K562 (cell line): ENCODE results near the gene FUT2. TPM values are rescaled to one million over a fixed set of nuclear protein-coding genes. Genes with fewer than 3 reads are reported as not detected.

Experiments used
- ATAC-seq: fragments of 200-7000 bp; cut with Tn5 transposase; 3 replicates; pipeline ENCODE4 v1.9.1; 2020; ENCODE audit warnings: moderate library complexity
- BruUV-seq: library from RNA; stranded (reverse); fragments of 400-500 nt; replicated peaks from 2 replicates; lab custom pipeline; 2021; lab: Mats Ljungman, UMichigan
- CTCF ChIA-PET: fragments of 300-600 bp; formaldehyde crosslinking; extraction: SDS; loops from one replicate; lab custom pipeline; 2021; ENCODE audit warnings: low intra/inter-chr PET ratio; lab: Yijun Ruan, JAX
- POLR2A ChIA-PET: fragments of 300-600, 350-650 bp; sonication (Branson Sonifier 250); formaldehyde crosslinking; extraction: SDS; loops from one replicate; lab custom pipeline; 2021; ENCODE audit warnings: antibody characterized with exemption, inconsistent platforms; lab: Yijun Ruan, JAX
- DNase-seq, 4 experiments: peaks; one replicate each; pipeline versions ENCODE4 v3.0.0 to v3.0.0-alpha.2; 2011 to 2018; ENCODE audit warnings: low spot score in 3 of 4, mixed read lengths in 3 of 4; ENCODE audit errors: extremely low read depth in 1 of 4
- FAIRE-seq: peaks from 2 replicates; lab custom pipeline; 2011; peaks lifted over from hg19 to GRCh38; lab: Jason Lieb, UNC
- H2AFZ ChIP-seq: 2 replicates; pipeline ENCODE4 v1.6.0; 2011; ENCODE audit warnings: low read depth, low read length, control low read depth, inconsistent platforms
- H3K27ac ChIP-seq: fragments of 200-600 bp; 3 replicates; pipeline ENCODE4 v1.8.0; 2011; ENCODE audit warnings: low read depth, mild to moderate bottlenecking, control low read depth, inconsistent platforms, low read length, moderate library complexity, mixed read lengths; ENCODE audit errors: extremely low read depth
- H3K27me3 ChIP-seq, 2 experiments: fragments of 300-600 bp in 1 of 2; 2 replicates in 1 of 2; 3 replicates in 1 of 2; pipeline versions ENCODE4 v1.6.0 to v1.8.0; 2011; ENCODE audit warnings: inconsistent platforms in 2 of 2, low read length in 2 of 2, mild to moderate bottlenecking in 1 of 2, mixed read lengths in 1 of 2, moderate library complexity in 1 of 2; ENCODE audit not compliant: control insufficient read depth in 2 of 2, insufficient read depth in 2 of 2
- H3K36me3 ChIP-seq: fragments of 300-600 bp; 3 replicates; pipeline ENCODE4 v1.8.0; 2011; ENCODE audit warnings: mild to moderate bottlenecking, low read length, inconsistent platforms; ENCODE audit not compliant: control insufficient read depth, insufficient read depth
- H3K4me1 ChIP-seq, 2 experiments: fragments of 200-600 bp in 1 of 2; replicated peaks in 1 of 2; 2 replicates in 1 of 2; 3 replicates in 1 of 2; pipeline versions ENCODE4 v1.5.1 to v1.8.0; 2011; ENCODE audit warnings: inconsistent platforms in 2 of 2, low read length in 2 of 2, mild to moderate bottlenecking in 1 of 2, mixed read lengths in 1 of 2, moderate library complexity in 1 of 2; ENCODE audit not compliant: control insufficient read depth in 2 of 2, insufficient read depth in 2 of 2
- H3K4me2 ChIP-seq: 2 replicates; pipeline ENCODE4 v1.6.1; 2011; ENCODE audit warnings: low read length, control low read depth, inconsistent platforms, mixed read lengths; ENCODE audit not compliant: insufficient read depth
- H3K4me3 ChIP-seq: fragments of 200-600 bp; sonication (generic), shearing (Covaris generic); 2 replicates; pipeline ENCODE4 v1.5.1; 2016; ENCODE audit warnings: control low read depth, inconsistent platforms
- H3K79me2 ChIP-seq: fragments of 200-600 bp; 3 replicates; pipeline ENCODE4 v1.8.0; 2011; ENCODE audit warnings: low read length, inconsistent platforms; ENCODE audit not compliant: control insufficient read depth, insufficient read depth
- H3K9ac ChIP-seq, 2 experiments: 2 replicates each; pipeline versions ENCODE4 v1.6.0 to v1.6.1; 2011; ENCODE audit warnings: low read depth in 2 of 2, low read length in 2 of 2, control low read depth in 1 of 2, inconsistent platforms in 1 of 2, mild to moderate bottlenecking in 1 of 2, mixed read lengths in 1 of 2; ENCODE audit not compliant: insufficient read depth in 1 of 2
- H3K9me1 ChIP-seq: one replicate; pipeline ENCODE4 v1.6.0; 2011; ENCODE audit warnings: inconsistent platforms, mild to moderate bottlenecking, low read length, moderate library complexity; ENCODE audit not compliant: control insufficient read depth, insufficient read depth
- H3K9me3 ChIP-seq: replicated peaks from 2 replicates; pipeline ENCODE4 v1.5.1; 2011; ENCODE audit warnings: low read depth, low read length, inconsistent platforms; ENCODE audit not compliant: control insufficient read depth, insufficient read depth
- H4K20me1 ChIP-seq: replicated peaks from 2 replicates; pipeline ENCODE4 v1.6.1; 2011; ENCODE audit warnings: low read length, inconsistent platforms, mixed read lengths; ENCODE audit not compliant: control insufficient read depth, insufficient read depth
- GABPA ChIP-seq: fragments of 200-800 bp; sonication (Bioruptor generic); conservative IDR thresholded peaks from 2 replicates; pipeline ENCODE4 v1.6.1; 2016; ENCODE audit warnings: low read depth, missing genetic modification characterization, missing compliant biosample characterization
- GTF2E2 ChIP-seq: fragments of 200-800 bp; sonication (Bioruptor generic); IDR thresholded peaks from 2 replicates; pipeline ENCODE4 v1.6.1; 2016; ENCODE audit warnings: missing genetic modification characterization, missing compliant biosample characterization
- KAT2B ChIP-seq: IDR thresholded peaks from one replicate; pipeline ENCODE4 v1.6.1; 2012; ENCODE audit warnings: low read depth, mild to moderate bottlenecking, control low read depth, inconsistent platforms, low read length, moderate library complexity
- MLX ChIP-seq, 2 experiments: fragments of 450-650 bp in 1 of 2; sonication (generic) in 1 of 2; formaldehyde crosslinking; conservative IDR thresholded peaks; 2 replicates each; pipeline versions ENCODE4 v1.4.0 to v1.8.1; 2020 to 2022; ENCODE audit warnings: mild to moderate bottlenecking in 1 of 2, missing genetic modification reagents in 1 of 2
- SIRT6 ChIP-seq: IDR thresholded peaks from one replicate; pipeline ENCODE4 v1.6.1; 2012; ENCODE audit warnings: low read depth, mild to moderate bottlenecking, control low read depth, inconsistent platforms, low read length, moderate library complexity
- TAF9B ChIP-seq: fragments of 450-650 bp; IDR thresholded peaks from 2 replicates; pipeline ENCODE4 v1.6.1; 2018; ENCODE audit warnings: mild to moderate bottlenecking; ENCODE audit not compliant: partially characterized antibody
- TSC22D4 ChIP-seq: fragments of 450-650 bp; IDR thresholded peaks from 2 replicates; pipeline ENCODE4 v1.6.1; 2016; ENCODE audit warnings: missing genetic modification characterization, missing biosample characterization, control low read depth
- USF1 ChIP-seq: sonication (generic); formaldehyde crosslinking; IDR thresholded peaks from 2 replicates; pipeline ENCODE4 v1.9.0; 2022; ENCODE audit warnings: mild to moderate bottlenecking, missing genetic modification reagents
- WHSC1 ChIP-seq: IDR thresholded peaks from one replicate; pipeline ENCODE4 v1.6.1; 2012; ENCODE audit warnings: low read length, control low read depth, inconsistent platforms
- ZBED1 ChIP-seq: IDR thresholded peaks from 2 replicates; pipeline ENCODE4 v1.6.1; 2014
- ZBTB43 ChIP-seq: sonication (generic); formaldehyde crosslinking; IDR thresholded peaks from 2 replicates; pipeline ENCODE4 v1.8.0; 2023; ENCODE audit warnings: mild to moderate bottlenecking, missing genetic modification reagents
- ZNF280B ChIP-seq: fragments of 250-450 bp; sonication (Bioruptor Pico); IDR thresholded peaks from 2 replicates; pipeline ENCODE4 v1.5.1; 2021; ENCODE audit warnings: mild to moderate bottlenecking
- WGBS: fragments of 100-300 bp; shearing (Covaris generic); methylation state at CpG from one replicate; pipeline ENCODE4 v1.1.6; 2016; ENCODE audit warnings: low coverage, mixed read lengths; ENCODE audit not compliant: insufficient coverage; ENCODE audit errors: missing lambda C conversion rate; 5-methylcytosine and 5-hydroxymethylcytosine counted together
- in situ Hi-C: fragments of 300-500 bp; cut with MboI; formaldehyde crosslinking; loops from 4 replicates; pipeline ENCODE4 v1.15.0; 2018; ENCODE audit warnings: inconsistent platforms, mixed read lengths
- intact Hi-C: fragments of 100-400 bp; cut with micrococcal nuclease; formaldehyde crosslinking; loops from 2 replicates; pipeline ENCODE4 v1.14.2; 2022
- polyA plus RNA-seq, 8 experiments: library from polyadenylated mRNA; depleted of rRNA in 4 of 8; stranded (reverse) in 5 of 8; unstranded in 3 of 8; fragments of >200 nt; fragmentation: Nextera tagmentation in 2 of 8; fragmentation: Illumina TruSeq in 1 of 8; extraction: Ambion mirVana in 2 of 8; extraction: Trizol in 1 of 8; gene quantifications; 2 replicates each; pipeline versions ENCODE4 v1.2.1 to v1.2.3, GENCODE V29; 2011 to 2014; ENCODE audit warnings: inconsistent platforms in 1 of 8, missing spikeins in 1 of 8
- total RNA-seq, 7 experiments: library from RNA; depleted of rRNA in 6 of 7; stranded (reverse); fragments of >200 nt in 6 of 7; fragmentation: Illumina TruSeq in 2 of 7; extraction: Trizol in 2 of 7; gene quantifications; 2 replicates each; pipeline versions ENCODE4 v1.2.1 to v1.2.3, GENCODE V29; 2011 to 2021; ENCODE audit warnings: low replicate concordance in 1 of 7

The FUT2 gene
- total and polyA plus RNA-seq, 9 of the 15 experiments (the other 6 are each of a cell fraction or from before 2014, with no cell fraction given): 0.03 to 0.04 TPM; not detected in 7

- peaks cover 11 to 14% of the 10 kb centered on the region in 2 experiments for H3K4me1 ChIP-seq
- intact Hi-C loops: no loop called here
- ChIA-PET POLR2A (interaction anchor here (1.0 kb wide), 1 partner anchor 57 kb away, joined by 3 read pairs; no protein-coding TSS in a partner anchor), CTCF (no interaction called here)
- no peak for DNase-seq
- no peaks in the 10 kb centered on the region for H3K27me3 ChIP-seq
- no TSS peak for BruUV-seq
- no peaks in the 10 kb centered on the region for H3K79me2 ChIP-seq
- in situ Hi-C loops: no loop called here
- WGBS: 98% methylated on average over 9 of the region's 50 CpGs
- no peak overlapping the region for H3K4me3 ChIP-seq
- H3K9me3 ChIP-seq: no peaks in the 10 kb centered on the region
- peak overlapping the region in 1 of 2 experiments; percentile 31; a peak in 1 of 4 replicates for H3K9ac ChIP-seq
- no peak overlapping the region for H3K4me2 ChIP-seq
- TF ChIP-seq GABPA (tag) (no peak), TSC22D4 (tag) (no peak), GTF2E2 (no peak)
- no peak for ATAC-seq
- no peaks in the 10 kb centered on the region for H3K9me1 ChIP-seq
- H2AFZ ChIP-seq: no peak overlapping the region
- H3K27ac ChIP-seq: no peak overlapping the region
- H3K36me3 ChIP-seq: no peaks in the 10 kb centered on the region
- no peak for FAIRE-seq
- no peaks in the 10 kb centered on the region for H4K20me1 ChIP-seq
Observed at GRCh38 chr19:48661711-48662090, 34.1 kb upstream of the FUT2 start.

GRCh38 chr19:48663667-48664066 is 32.1 kb upstream of the FUT2 start:
- DNase-seq (no peak), ATAC-seq (no peak), FAIRE-seq (no peak)
- 62% methylated on average over 4 of the region's 4 CpGs for WGBS
- Histone ChIP-seq H3K27ac (no peak overlapping the region), H3K27me3 (no peaks in the 10 kb centered on the region), H3K9ac (peak overlapping the region in 1 of 2 experiments; percentile 36; a peak in 1 of 4 replicates), H4K20me1 (no peaks in the 10 kb centered on the region), H3K36me3 (no peaks in the 10 kb centered on the region), H3K79me2 (no peaks in the 10 kb centered on the region), H2AFZ (no peak overlapping the region), H3K4me2 (no peak overlapping the region), H3K4me1 (peaks cover 11 to 14% of the 10 kb centered on the region in 2 experiments), H3K9me3 (no peaks in the 10 kb centered on the region), H3K9me1 (no peaks in the 10 kb centered on the region), H3K4me3 (no peak overlapping the region)
- ChIA-PET CTCF (no interaction called here), POLR2A (interaction anchor here (1.6 kb wide), 1 partner anchor 12 kb away, joined by 6 read pairs; no protein-coding TSS in a partner anchor)
- no TSS peak for BruUV-seq
- in situ Hi-C loops (no loop called here), intact Hi-C loops (no loop called here)
- TF ChIP-seq WHSC1: no peak
- TF ChIP-seq ZBED1: no peak
- TF ChIP-seq ZNF280B (CRISPR knock-in tag): no peak
- no peak for TF ChIP-seq ZBTB43 (CRISPR knock-in tag)
- no peak for TF ChIP-seq USF1 (CRISPR knock-in tag)
- TF ChIP-seq SIRT6: no peak
- no peak for TF ChIP-seq MLX (CRISPR knock-in tag; conservative IDR thresholded peaks at IDR 0.05)
- TF ChIP-seq TAF9B: no peak
- TF ChIP-seq KAT2B: no peak
